Vagina (tissue), 2 donors: Measurements from ENCODE around the gene AFAP1L1.

Experiments used
- POLR2A ChIP-seq, 2 donors: fragments of 450-650 bp; IDR thresholded peaks; one replicate each; pipeline ENCODE4 v1.6.1; 2017; ENCODE audit warnings: antibody characterized with exemption in 2 of 2, mild to moderate bottlenecking in 2 of 2, moderate library complexity in 2 of 2
- TF ChIP-seq, protein P1 (sequence below), 3 experiments: fragments of 450-650 bp in 2 of 3; fragments of 200-600 bp in 1 of 3; sonication (generic) in 1 of 3; IDR thresholded peaks; one replicate each; pipeline ENCODE4 v1.5.1; 2017 to 2019; ENCODE audit warnings: antibody characterized with exemption in 3 of 3, mild to moderate bottlenecking in 2 of 3, moderate library complexity in 2 of 3

DNA sequence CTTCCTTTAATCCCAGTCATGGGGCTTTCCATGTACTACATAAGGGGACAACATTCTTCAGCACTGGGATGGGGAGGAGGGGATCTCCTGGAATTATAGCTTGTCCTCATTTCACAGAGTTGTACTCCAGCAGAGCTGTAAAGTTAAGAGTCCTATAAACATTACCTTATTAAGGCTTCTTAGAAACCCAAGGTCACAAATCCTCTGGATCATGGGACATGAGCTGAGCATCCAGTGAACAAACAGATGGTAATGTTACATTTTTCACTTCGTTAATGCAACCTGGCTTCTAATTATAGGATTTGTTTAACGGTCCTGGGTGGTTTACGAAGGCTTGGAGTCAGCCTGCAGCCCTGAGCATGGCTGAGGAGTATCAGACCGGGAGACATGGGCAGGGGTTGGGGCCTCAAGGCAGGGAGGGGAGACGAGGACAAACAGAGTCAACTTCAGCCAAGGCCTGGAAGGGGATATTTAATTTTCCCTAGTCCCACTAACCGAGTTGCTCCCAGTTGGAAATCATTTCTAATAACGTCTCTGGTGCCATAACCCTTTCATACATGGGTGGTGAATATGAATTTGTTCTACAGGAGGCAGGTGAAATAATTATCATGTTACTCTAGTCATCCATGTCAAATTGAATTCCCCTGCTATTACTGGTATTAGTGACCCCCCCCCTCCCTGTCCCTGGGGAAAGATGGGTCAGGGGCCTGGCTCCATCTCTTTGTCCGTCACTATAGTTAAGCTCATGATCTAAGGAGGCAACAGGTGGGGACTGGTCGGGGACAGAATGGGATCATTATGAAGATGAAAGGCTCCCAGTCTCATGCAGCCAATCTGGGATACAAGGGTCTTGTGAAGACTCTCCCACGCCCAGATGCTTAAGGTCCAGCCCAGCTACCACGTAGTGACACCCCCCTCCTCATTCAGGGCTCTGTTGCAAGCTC lies 118.2 kb downstream of the AFAP1L1 start:
- TF ChIP-seq, protein P1, sequence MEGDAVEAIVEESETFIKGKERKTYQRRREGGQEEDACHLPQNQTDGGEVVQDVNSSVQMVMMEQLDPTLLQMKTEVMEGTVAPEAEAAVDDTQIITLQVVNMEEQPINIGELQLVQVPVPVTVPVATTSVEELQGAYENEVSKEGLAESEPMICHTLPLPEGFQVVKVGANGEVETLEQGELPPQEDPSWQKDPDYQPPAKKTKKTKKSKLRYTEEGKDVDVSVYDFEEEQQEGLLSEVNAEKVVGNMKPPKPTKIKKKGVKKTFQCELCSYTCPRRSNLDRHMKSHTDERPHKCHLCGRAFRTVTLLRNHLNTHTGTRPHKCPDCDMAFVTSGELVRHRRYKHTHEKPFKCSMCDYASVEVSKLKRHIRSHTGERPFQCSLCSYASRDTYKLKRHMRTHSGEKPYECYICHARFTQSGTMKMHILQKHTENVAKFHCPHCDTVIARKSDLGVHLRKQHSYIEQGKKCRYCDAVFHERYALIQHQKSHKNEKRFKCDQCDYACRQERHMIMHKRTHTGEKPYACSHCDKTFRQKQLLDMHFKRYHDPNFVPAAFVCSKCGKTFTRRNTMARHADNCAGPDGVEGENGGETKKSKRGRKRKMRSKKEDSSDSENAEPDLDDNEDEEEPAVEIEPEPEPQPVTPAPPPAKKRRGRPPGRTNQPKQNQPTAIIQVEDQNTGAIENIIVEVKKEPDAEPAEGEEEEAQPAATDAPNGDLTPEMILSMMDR (IDR thresholded peaks at IDR 0.05): no peak
- TF ChIP-seq POLR2A (IDR thresholded peaks at IDR 0.05): no peak
